Activated CD8-positive, alpha-beta memory T cell treated with anti-CD3 and anti-CD28 coated beads, Interleukin-2, amount 10 ng/mL, durations not matched to agents 7 days and 5 days (primary cell): ENCODE results near the gene ADCY6. TPM values are rescaled to one million over a fixed set of nuclear protein-coding genes. Genes with fewer than 3 reads are reported as not detected.

Source experiments
- ATAC-seq: fragments of 150-1000 bp; cut with Tn5 transposase; one replicate; pipeline ENCODE4 v1.10.0; 2021; ENCODE audit warnings: moderate library complexity
- CTCF ChIA-PET: fragments of 350-600 bp; sonication (Branson Sonifier 250); formaldehyde crosslinking; loops from one replicate; lab custom pipeline; 2021; ENCODE audit warnings: antibody characterized with exemption; lab: Charles Lee
- DNase-seq: peaks from one replicate; pipeline ENCODE4 v3.0.0-alpha.2; 2020
- H3K27ac Mint-ChIP-seq: one replicate; pipeline ENCODE4 v1.8.0; 2021; ENCODE audit warnings: mild to moderate bottlenecking, mixed read lengths
- H3K27me3 Mint-ChIP-seq: one replicate; pipeline ENCODE4 v1.8.0; 2021; ENCODE audit warnings: mixed read lengths
- H3K36me3 Mint-ChIP-seq: one replicate; pipeline ENCODE4 v1.8.0; 2021; ENCODE audit warnings: mild to moderate bottlenecking, mixed read lengths
- H3K4me1 Mint-ChIP-seq: one replicate; pipeline ENCODE4 v1.8.0; 2021; ENCODE audit warnings: mixed read lengths
- H3K4me3 Mint-ChIP-seq: one replicate; pipeline ENCODE4 v1.8.0; 2021; ENCODE audit warnings: mild to moderate bottlenecking, moderate library complexity, mixed read lengths
- H3K9me3 Mint-ChIP-seq: one replicate; pipeline ENCODE4 v1.8.0; 2022; ENCODE audit warnings: low read depth, mixed read lengths
- total RNA-seq, 2 experiments: library from RNA; stranded (reverse); gene quantifications; one replicate each; pipeline ENCODE4 v1.2.3, GENCODE V29; 2021

The ADCY6 gene
- total RNA-seq: under 1 TPM; 0.15 to 0.42 TPM

GRCh38 chr12:48788854-48789775 is at the start of gene ADCY6:
ADCY6 (minus strand) TSS chr12:48789089; CDS start chr12:48783434, 5,655 bp downstream.
- ATAC-seq: no peak
- H3K36me3 Mint-ChIP-seq: no peaks in the 10 kb centered on the region
- CTCF ChIA-PET: interaction anchor here (0.6 to 11.4 kb wide), 4 partner anchors 25 to 402 kb away, joined by 3 to 286 read pairs (median 4); no protein-coding TSS in a partner anchor
- no peak within 1 kb of the TSS for H3K27ac Mint-ChIP-seq
- DNase-seq: no peak
- peaks cover 57% of the 10 kb centered on the region for H3K27me3 Mint-ChIP-seq
- no peaks in the 10 kb centered on the region for H3K9me3 Mint-ChIP-seq
- no peak within 1 kb of the TSS for H3K4me3 Mint-ChIP-seq
- H3K4me1 Mint-ChIP-seq: peaks cover 4% of the 10 kb centered on the region

- H3K27ac Mint-ChIP-seq: no peak overlapping the region
- CTCF ChIA-PET: no interaction called here
These were observed 49.2 kb upstream of the ADCY6 start for GRCh38 chr12:48838048-48838447.

GRCh38 chr12:48832321-48833060 is 43.6 kb upstream of the ADCY6 start:
- no peaks in the 10 kb centered on the region for H3K4me1 Mint-ChIP-seq
- DNase-seq (no peak), ATAC-seq (no peak)
- no peaks in the 10 kb centered on the region for H3K27me3 Mint-ChIP-seq
- CTCF ChIA-PET: interaction anchor here (1.1 to 3.9 kb wide), 2 partner anchors 17 to 58 kb away, joined by 3 to 17 read pairs; no protein-coding TSS in a partner anchor
- H3K4me3 Mint-ChIP-seq: no peak overlapping the region
- H3K36me3 Mint-ChIP-seq: peaks cover 47% of the 10 kb centered on the region
- H3K9me3 Mint-ChIP-seq: no peaks in the 10 kb centered on the region
- H3K27ac Mint-ChIP-seq: no peak overlapping the region

More at GRCh38 chr12:48838048-48838447, 49.2 kb upstream of the ADCY6 start:
- no peaks in the 10 kb centered on the region for H3K4me1 Mint-ChIP-seq
- H3K27me3 Mint-ChIP-seq: no peaks in the 10 kb centered on the region
- no peak overlapping the region for H3K4me3 Mint-ChIP-seq
- H3K9me3 Mint-ChIP-seq: no peaks in the 10 kb centered on the region
- no peak for ATAC-seq
- peaks cover 48% of the 10 kb centered on the region for H3K36me3 Mint-ChIP-seq
- DNase-seq: no peak

GRCh38 chr12:48831257-48831656 is 42.4 kb upstream of the ADCY6 start:
- Mint-ChIP-seq H3K27ac (no peak overlapping the region), H3K4me1 (no peaks in the 10 kb centered on the region), H3K4me3 (no peak overlapping the region), H3K9me3 (no peaks in the 10 kb centered on the region), H3K36me3 (peaks cover 35% of the 10 kb centered on the region), H3K27me3 (no peaks in the 10 kb centered on the region)
- DNase-seq (no peak), ATAC-seq (no peak)
- CTCF ChIA-PET: interaction anchor here (3.9 kb wide), 1 partner anchor 16 kb away, joined by 17 read pairs; no protein-coding TSS in a partner anchor

GRCh38 chr12:48828841-48829575 is 40.1 kb upstream of the ADCY6 start:
- CTCF ChIA-PET: interaction anchor here (0.6 kb wide), 1 partner anchor 249 kb away, joined by 3 read pairs; no protein-coding TSS in a partner anchor
- Mint-ChIP-seq H3K9me3 (no peaks in the 10 kb centered on the region), H3K4me3 (no peak overlapping the region), H3K27ac (no peak overlapping the region), H3K4me1 (peaks cover 7% of the 10 kb centered on the region), H3K36me3 (peaks cover 25% of the 10 kb centered on the region), H3K27me3 (no peaks in the 10 kb centered on the region)
- DNase-seq (no peak), ATAC-seq (no peak)

GRCh38 chr12:48828293-48828692 is 39.4 kb upstream of the ADCY6 start:
- no peak for ATAC-seq
- CTCF ChIA-PET: interaction anchor here (0.6 to 0.8 kb wide), 3 partner anchors 11 to 250 kb away, joined by 3 read pairs; no protein-coding TSS in a partner anchor

GRCh38 chr12:48827513-48828096 is 38.7 kb upstream of the ADCY6 start:
- H3K4me1 Mint-ChIP-seq: peaks cover 13% of the 10 kb centered on the region
- no peak overlapping the region for H3K4me3 Mint-ChIP-seq
- DNase-seq: no peak
- H3K27ac Mint-ChIP-seq: no peak overlapping the region
- H3K27me3 Mint-ChIP-seq: no peaks in the 10 kb centered on the region
- no peak for ATAC-seq
- H3K9me3 Mint-ChIP-seq: no peaks in the 10 kb centered on the region
- CTCF ChIA-PET: interaction anchor here (0.7 to 1.9 kb wide), 4 partner anchors 12 to 25 kb away, joined by 3 to 8 read pairs (median 4); no protein-coding TSS in a partner anchor
- peaks cover 19% of the 10 kb centered on the region for H3K36me3 Mint-ChIP-seq

More at GRCh38 chr12:48828293-48828692, 39.4 kb upstream of the ADCY6 start:
- no peak for DNase-seq
- Mint-ChIP-seq H3K4me3 (no peak overlapping the region), H3K27ac (no peak overlapping the region), H3K27me3 (no peaks in the 10 kb centered on the region), H3K9me3 (no peaks in the 10 kb centered on the region), H3K4me1 (peaks cover 13% of the 10 kb centered on the region), H3K36me3 (peaks cover 21% of the 10 kb centered on the region)

GRCh38 chr12:48827026-48827425 is 38.1 kb upstream of the ADCY6 start:
- DNase-seq: no peak
- Mint-ChIP-seq H3K9me3 (no peaks in the 10 kb centered on the region), H3K27ac (no peak overlapping the region), H3K36me3 (peaks cover 13% of the 10 kb centered on the region), H3K4me1 (peaks cover 13% of the 10 kb centered on the region), H3K27me3 (peaks cover 3% of the 10 kb centered on the region), H3K4me3 (no peak overlapping the region)
- CTCF ChIA-PET: interaction anchor here (0.7 to 1.9 kb wide), 2 partner anchors 11 to 12 kb away, joined by 4 to 8 read pairs; no protein-coding TSS in a partner anchor
- ATAC-seq: no peak

- no peak for DNase-seq
- no peak for ATAC-seq
- peaks cover 7% of the 10 kb centered on the region for H3K27me3 Mint-ChIP-seq
- H3K36me3 Mint-ChIP-seq: peaks cover 10% of the 10 kb centered on the region
- H3K9me3 Mint-ChIP-seq: no peaks in the 10 kb centered on the region
- H3K4me1 Mint-ChIP-seq: peaks cover 13% of the 10 kb centered on the region
- H3K27ac Mint-ChIP-seq: no peak overlapping the region
- no peak overlapping the region for H3K4me3 Mint-ChIP-seq
- CTCF ChIA-PET: interaction anchor here (1.9 kb wide), 1 partner anchor 11 kb away, joined by 8 read pairs; no protein-coding TSS in a partner anchor
These were observed 37.4 kb upstream of the ADCY6 start for GRCh38 chr12:48826209-48826855.

GRCh38 chr12:48824905-48825304 is 36.0 kb upstream of the ADCY6 start:
- Mint-ChIP-seq H3K4me1 (peaks cover 13% of the 10 kb centered on the region), H3K4me3 (no peak overlapping the region), H3K36me3 (no peaks in the 10 kb centered on the region), H3K9me3 (no peaks in the 10 kb centered on the region), H3K27me3 (peaks cover 12% of the 10 kb centered on the region), H3K27ac (no peak overlapping the region)
- CTCF ChIA-PET: interaction anchor here (1.0 to 3.4 kb wide), 2 partner anchors 10 to 263 kb away, joined by 3 to 22 read pairs; no protein-coding TSS in a partner anchor
- DNase-seq (no peak), ATAC-seq (no peak)

- CTCF ChIA-PET: interaction anchor here (1.0 to 3.4 kb wide), 6 partner anchors 9 to 263 kb away, joined by 3 to 22 read pairs (median 3); a partner anchor contains a TSS
These were observed 35.2 kb upstream of the ADCY6 start for GRCh38 chr12:48824112-48824511.

More at GRCh38 chr12:48824112-48824511, 35.2 kb upstream of the ADCY6 start:
- Mint-ChIP-seq H3K27ac (no peak overlapping the region), H3K4me1 (peaks cover 14% of the 10 kb centered on the region), H3K27me3 (peaks cover 16% of the 10 kb centered on the region), H3K9me3 (no peaks in the 10 kb centered on the region), H3K36me3 (no peaks in the 10 kb centered on the region), H3K4me3 (no peak overlapping the region)
- ATAC-seq: peak; percentile 88
- peak; percentile 88 for DNase-seq
